GM12873 (cell line): ENCODE results near the gene PEAR1.

Source experiments
- CTCF ChIP-seq: IDR thresholded peaks from 2 replicates; pipeline ENCODE4 v1.5.1; 2012; ENCODE audit warnings: low read depth, mild to moderate bottlenecking, moderate library complexity, low read length, control low read depth; ENCODE audit not compliant: insufficient read depth; ENCODE audit errors: missing control alignments

Gene PEAR1

DNA sequence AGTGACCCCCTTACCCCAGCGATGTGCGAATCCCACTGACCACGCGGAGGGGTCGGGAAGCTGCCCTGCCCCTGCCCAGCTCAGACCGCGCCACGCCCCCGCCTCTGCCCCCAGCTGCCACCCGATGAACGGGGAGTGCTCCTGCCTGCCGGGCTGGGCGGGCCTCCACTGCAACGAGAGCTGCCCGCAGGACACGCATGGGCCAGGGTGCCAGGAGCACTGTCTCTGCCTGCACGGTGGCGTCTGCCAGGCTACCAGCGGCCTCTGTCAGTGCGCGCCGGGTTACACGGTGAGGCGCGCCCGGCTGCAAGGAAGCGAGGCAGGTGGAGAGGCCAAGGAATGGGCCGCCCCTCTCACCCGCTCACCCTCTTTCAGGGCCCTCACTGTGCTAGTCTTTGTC lies 15.0 kb downstream of the PEAR1 start:
- no peak for TF ChIP-seq CTCF

DNA sequence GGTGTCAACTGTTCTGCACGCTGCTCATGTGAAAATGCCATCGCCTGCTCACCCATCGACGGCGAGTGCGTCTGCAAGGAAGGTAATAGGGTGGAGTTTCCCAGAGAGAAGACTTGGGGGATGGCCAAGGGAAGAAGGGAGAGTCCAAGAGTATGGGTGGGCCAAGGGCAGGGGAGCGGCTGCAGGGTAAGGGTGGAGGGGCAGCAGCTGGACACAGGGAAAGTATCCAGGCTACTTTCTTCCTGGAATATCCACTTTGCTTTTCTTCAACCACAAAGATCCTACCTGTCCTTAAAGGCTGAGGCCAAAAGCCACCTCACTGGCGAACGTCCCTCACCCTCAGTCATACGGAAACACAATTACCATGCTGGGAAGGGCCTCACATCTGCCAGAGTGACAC lies 15.4 kb downstream of the PEAR1 start:
- no peak for TF ChIP-seq CTCF

- TF ChIP-seq CTCF, result no peak
Measured at GRCh38 chr1:156909671-156910070, 16.2 kb downstream of the PEAR1 start.

DNA sequence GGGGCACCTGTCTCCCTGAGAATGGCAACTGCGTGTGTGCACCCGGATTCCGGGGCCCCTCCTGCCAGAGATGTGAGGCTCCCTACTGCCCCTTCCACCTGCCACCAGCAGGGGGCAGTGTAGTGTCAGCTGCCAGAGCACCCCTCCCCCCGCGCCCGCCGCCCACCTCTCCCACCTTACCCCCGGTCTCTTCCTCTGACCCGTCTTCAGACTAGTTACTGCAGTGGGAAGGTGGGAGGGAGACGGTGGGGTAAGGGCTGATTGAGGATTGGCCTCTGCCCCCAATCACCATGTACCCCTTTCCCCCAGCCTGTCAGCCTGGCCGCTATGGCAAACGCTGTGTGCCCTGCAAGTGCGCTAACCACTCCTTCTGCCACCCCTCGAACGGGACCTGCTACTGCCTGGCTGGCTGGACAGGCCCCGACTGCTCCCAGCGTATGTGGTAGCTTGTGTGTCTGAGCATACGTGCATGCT lies 16.8 kb downstream of the PEAR1 start:
- TF ChIP-seq CTCF, result peak; percentile 88

DNA sequence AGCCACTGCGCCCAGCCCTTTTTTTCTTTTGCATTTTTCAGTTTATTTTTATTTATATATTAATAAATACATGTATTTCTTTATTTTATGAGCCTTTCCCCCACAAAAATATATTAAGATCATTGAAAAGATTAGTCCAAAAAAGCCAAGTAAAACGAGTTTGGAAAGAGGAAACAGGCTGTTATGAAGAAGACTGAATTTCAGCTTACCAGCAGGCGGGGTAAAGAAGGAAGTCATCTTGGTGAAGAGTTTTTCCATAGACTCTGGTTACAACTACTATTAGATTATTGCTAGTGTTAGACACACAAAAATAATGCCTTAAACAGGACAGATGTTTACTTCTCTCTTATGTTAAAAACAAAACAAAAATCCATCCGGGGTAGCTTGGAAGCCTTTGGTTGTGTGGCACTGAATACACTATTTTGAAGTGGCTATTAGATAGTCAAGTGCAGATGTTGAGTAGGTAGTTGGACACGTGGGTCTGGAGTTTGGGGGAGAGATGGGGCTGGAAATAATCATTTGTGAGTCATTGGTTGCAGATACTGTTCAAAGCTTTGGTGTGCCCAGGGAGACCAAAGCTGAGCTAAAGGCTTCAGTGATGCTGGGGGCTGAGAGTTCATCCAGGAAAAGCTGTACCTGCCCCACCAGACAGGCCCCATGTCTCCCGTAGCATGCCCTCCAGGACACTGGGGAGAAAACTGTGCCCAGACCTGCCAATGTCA lies 18.2 kb downstream of the PEAR1 start:
- TF ChIP-seq CTCF, result no peak

DNA sequence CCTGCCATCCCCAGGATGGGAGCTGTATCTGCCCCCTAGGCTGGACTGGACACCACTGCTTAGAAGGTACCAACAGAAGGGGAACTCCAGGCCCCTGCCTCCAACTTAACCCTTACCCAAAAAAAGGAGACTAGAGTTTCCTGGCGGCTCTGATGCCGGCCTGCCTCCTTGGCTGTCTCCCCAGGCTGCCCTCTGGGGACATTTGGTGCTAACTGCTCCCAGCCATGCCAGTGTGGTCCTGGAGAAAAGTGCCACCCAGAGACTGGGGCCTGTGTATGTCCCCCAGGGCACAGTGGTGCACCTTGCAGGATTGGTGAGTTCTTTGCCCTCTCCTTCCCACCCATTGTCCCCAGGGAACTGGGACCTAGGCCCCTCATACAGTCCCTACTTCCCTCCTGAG lies 18.8 kb downstream of the PEAR1 start:
- no peak for TF ChIP-seq CTCF

DNA sequence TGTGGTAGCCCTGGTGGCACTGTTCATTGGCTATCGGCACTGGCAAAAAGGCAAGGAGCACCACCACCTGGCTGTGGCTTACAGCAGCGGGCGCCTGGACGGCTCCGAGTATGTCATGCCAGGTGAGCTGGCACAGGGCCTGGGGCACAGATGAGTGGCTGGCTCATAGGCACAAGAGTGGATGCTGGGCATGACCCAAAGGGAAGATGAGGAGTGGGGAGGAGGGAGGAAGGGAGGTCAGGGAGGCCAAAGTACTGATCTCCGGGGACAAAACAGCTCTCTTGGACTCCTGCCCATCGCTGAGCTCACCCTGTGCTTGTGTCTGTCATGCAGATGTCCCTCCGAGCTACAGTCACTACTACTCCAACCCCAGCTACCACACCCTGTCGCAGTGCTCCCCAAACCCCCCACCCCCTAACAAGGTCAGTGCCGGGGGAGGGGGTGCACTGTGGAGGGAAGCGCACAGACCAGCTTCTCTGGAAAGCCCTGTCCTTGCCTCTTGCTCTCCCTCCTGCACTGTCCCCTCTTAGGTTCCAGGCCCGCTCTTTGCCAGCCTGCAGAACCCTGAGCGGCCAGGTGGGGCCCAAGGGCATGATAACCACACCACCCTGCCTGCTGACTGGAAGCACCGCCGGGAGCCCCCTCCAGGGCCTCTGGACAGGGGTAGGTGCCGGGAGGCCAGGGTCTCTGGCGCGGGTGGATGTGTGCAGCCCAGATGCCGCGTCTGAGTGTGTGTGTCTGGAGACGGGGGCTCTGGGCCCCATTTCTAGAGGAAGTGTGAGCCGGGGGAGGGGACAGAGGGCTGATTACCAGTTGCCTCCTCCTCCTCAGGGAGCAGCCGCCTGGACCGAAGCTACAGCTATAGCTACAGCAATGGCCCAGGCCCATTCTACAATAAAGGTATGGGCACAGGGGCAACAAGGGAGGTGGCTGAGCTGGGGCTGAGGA lies 19.6 kb downstream of the PEAR1 start:
- peak; percentile 22 for TF ChIP-seq CTCF
